ENCODE data around the gene SAXO2. TPM values are rescaled to one million over a fixed set of nuclear protein-coding genes. Genes with fewer than 3 reads are reported as not detected.
"Not testable (repeated sequence)": the region's sequence is repeated elsewhere in the genome, so short reads cannot be mapped to it uniquely, and the experiment has no call there.

The SAXO2 gene
- total and polyA plus RNA-seq, 10 of the 15 experiments (the other 5 are each of a cell fraction or from before 2014, with no cell fraction given): 0.06 to 2.3 (median 1.4) TPM

GRCh38 chr15:82309802-82310201 lies 47.2 kb downstream of the SAXO2 start (continued):
- TF ChIP-seq ZNF592 (IDR thresholded peaks at IDR 0.05) (no peak), MAX (IDR thresholded peaks at IDR 0.05; ENCODE audit: low read depth, low read length) (no peak), HDAC2 (IDR thresholded peaks at IDR 0.05) (no peak), TARDBP (IDR thresholded peaks at IDR 0.05; ENCODE audit: borderline replicate concordance) (no peak), FOXK2 (IDR thresholded peaks at IDR 0.05) (no peak), ATF3 (IDR thresholded peaks at IDR 0.05; ENCODE audit: borderline replicate concordance, extremely low read depth, low read depth, low read length) (no peak), CBFB (IDR thresholded peaks at IDR 0.05; ENCODE audit: low read depth) (no peak), ELK1 (IDR thresholded peaks at IDR 0.05; ENCODE audit: low read depth, low read length) (no peak)

- DNase-seq (ENCODE audit: low read depth, low spot score); CTCF ChIA-PET; BruUV-seq (replicated peaks); H3K36me3 ChIP-seq (ENCODE audit: control insufficient read depth in 2 of 2, insufficient read depth in 2 of 2, low read length in 1 of 2); H3K4me1 ChIP-seq (ENCODE audit: control insufficient read depth, insufficient read depth, low read length); H3K4me2 ChIP-seq (ENCODE audit: control insufficient read depth, insufficient read depth); POLR2A ChIA-PET; H3K4me3 ChIP-seq; H3K27me3 ChIP-seq (replicated peaks in 1 of 2; ENCODE audit: control insufficient read depth in 2 of 2, insufficient read depth in 2 of 2, low read length in 1 of 2); H3K9me3 ChIP-seq (replicated peaks; ENCODE audit: control insufficient read depth, insufficient read depth, low read length); H4K20me1 ChIP-seq (ENCODE audit: control insufficient read depth, insufficient read depth); SMC1A ChIA-PET (ENCODE audit: uncharacterized antibody, unreplicated experiment); RAD21 ChIA-PET (ENCODE audit: unreplicated experiment); H2AFZ ChIP-seq (ENCODE audit: control insufficient read depth, low read depth, low read length); H3K79me2 ChIP-seq (ENCODE audit: control insufficient read depth, insufficient read depth, low read length); intact Hi-C loops (cut with micrococcal nuclease; ENCODE audit: unreplicated experiment); in situ Hi-C loops (cut with MboI); ATAC-seq; H3K9ac ChIP-seq (ENCODE audit: control insufficient read depth, insufficient read depth, low read length); H3K27ac ChIP-seq (ENCODE audit: control insufficient read depth, insufficient read depth); FAIRE-seq: not testable (repeated sequence)
- whole genome bisulfite sequencing (ENCODE audit: insufficient coverage, insufficient replicate concordance, low lambda C conversion rate, missing lambda C conversion rate): 67% methylated on average over 3 of the region's 5 CpGs
Measured at GRCh38 chr15:82311321-82311720, 48.7 kb downstream of the SAXO2 start.
